GM21381 (cell line): ENCODE results near the gene SLC39A1.

Source experiments
- ATAC-seq: cut with Tn5 transposase; IDR thresholded peaks from one replicate; pipeline ENCODE4 v1.9.1; 2021; ENCODE audit warnings: mild to moderate bottlenecking, moderate library complexity; ENCODE audit not compliant: unreplicated experiment

SLC39A1 gene

GRCh38 chr1:153977250-153978240, 14.2 kb upstream of the SLC39A1 start, which contains the start of gene JTB:
JTB (minus strand) TSS chr1:153977674; CDS start chr1:153977252, 422 bp downstream.
- peak; percentile 84 for ATAC-seq

GRCh38 chr1:153976819-153977249, 13.5 kb upstream of the SLC39A1 start:
- peak; percentile 7 for ATAC-seq

GRCh38 chr1:153973525-153973924, 10.2 kb upstream of the SLC39A1 start:
- no peak for ATAC-seq

- ATAC-seq = no peak
These were observed 9.7 kb upstream of the SLC39A1 start for GRCh38 chr1:153973071-153973470.

- ATAC-seq = no peak
These were observed 7.0 kb upstream of the SLC39A1 start for GRCh38 chr1:153970346-153970745.

- no peak for ATAC-seq
These were observed 5.6 kb upstream of the SLC39A1 start for GRCh38 chr1:153968972-153969371.

- ATAC-seq = no peak
These were observed 5.1 kb upstream of the SLC39A1 start for GRCh38 chr1:153968408-153968807.

GRCh38 chr1:153968000-153968363, 4.6 kb upstream of the SLC39A1 start:
- ATAC-seq = no peak

GRCh38 chr1:153967107-153967999, 4.0 kb upstream of the SLC39A1 start, which contains the start of gene CREB3L4:
CREB3L4 (plus strand) TSS chr1:153967902; CDS start chr1:153968526, 624 bp downstream.
- peak; percentile 65 for ATAC-seq

GRCh38 chr1:153963850-153964331, 554 bp upstream of the SLC39A1 start:
- no peak for ATAC-seq

- ATAC-seq = no peak
These were observed 978 bp downstream of the SLC39A1 start for GRCh38 chr1:153962088-153963029.

- ATAC-seq = no peak
These were observed 1.9 kb downstream of the SLC39A1 start for GRCh38 chr1:153961421-153961820.

GRCh38 chr1:153960206-153960605, 3.1 kb downstream of the SLC39A1 start:
- no peak for ATAC-seq

GRCh38 chr1:153959454-153959853, 3.9 kb downstream of the SLC39A1 start:
- no peak for ATAC-seq

GRCh38 chr1:153958961-153959260, 4.4 kb downstream of the SLC39A1 start:
- ATAC-seq = no peak

- ATAC-seq = peak; percentile 62
These were observed 5.0 kb downstream of the SLC39A1 start, which contains the start of gene CRTC2 for GRCh38 chr1:153958111-153958960. CRTC2 (minus strand) TSS chr1:153958612; CDS start chr1:153958497, 115 bp downstream.

GRCh38 chr1:153957744-153958110, 5.6 kb downstream of the SLC39A1 start:
- ATAC-seq = peak; percentile 7

GRCh38 chr1:153956997-153957715, 6.2 kb downstream of the SLC39A1 start:
- ATAC-seq = no peak

GRCh38 chr1:153954826-153955225, 8.5 kb downstream of the SLC39A1 start:
- ATAC-seq = no peak
